T follicular helper cell (primary cell): ENCODE data around the gene ALDH1A3.
A peak's percentile ranks its signal among the peaks of the same experiment; 100 is the strongest.

ENCODE experiments used
- DNase-seq: peaks from one replicate; pipeline ENCODE4 v3.0.0-alpha.2; 2020; ENCODE audit warnings: low read depth

ALDH1A3 gene

GRCh38 chr15:100859970-100860828 is 19.4 kb upstream of the ALDH1A3 start:
- no peak for DNase-seq

- no peak for DNase-seq
Measured at GRCh38 chr15:100860829-100861510, 18.7 kb upstream of the ALDH1A3 start.

- no peak for DNase-seq
Measured at GRCh38 chr15:100861511-100861991, 18.1 kb upstream of the ALDH1A3 start.

- no peak for DNase-seq
Measured at GRCh38 chr15:100862162-100862561, 17.5 kb upstream of the ALDH1A3 start.

GRCh38 chr15:100863075-100863795 is 16.4 kb upstream of the ALDH1A3 start:
- no peak for DNase-seq

GRCh38 chr15:100863796-100864267 is 15.8 kb upstream of the ALDH1A3 start:
- DNase-seq = no peak

- DNase-seq = no peak
Measured at GRCh38 chr15:100866386-100867330, 13.0 kb upstream of the ALDH1A3 start.

GRCh38 chr15:100867433-100867832 is 12.2 kb upstream of the ALDH1A3 start:
- DNase-seq = no peak

- no peak for DNase-seq
Measured at GRCh38 chr15:100869151-100869999, 10.3 kb upstream of the ALDH1A3 start.

- peak; percentile 31 for DNase-seq
Measured at GRCh38 chr15:100873029-100873677, 6.5 kb upstream of the ALDH1A3 start.

- DNase-seq = no peak
Measured at GRCh38 chr15:100875495-100875894, 4.1 kb upstream of the ALDH1A3 start.

- no peak for DNase-seq
Measured at GRCh38 chr15:100875976-100876375, 3.7 kb upstream of the ALDH1A3 start.

- no peak for DNase-seq
Measured at GRCh38 chr15:100877551-100877950, 2.1 kb upstream of the ALDH1A3 start.

GRCh38 chr15:100878130-100878529 is 1.5 kb upstream of the ALDH1A3 start:
- no peak for DNase-seq

- no peak for DNase-seq
Measured at GRCh38 chr15:100878648-100879047, 983 bp upstream of the ALDH1A3 start.

- DNase-seq = no peak
Measured at GRCh38 chr15:100879061-100879463, 569 bp upstream of the ALDH1A3 start.

- DNase-seq = no peak
Measured at GRCh38 chr15:100880139-100880896, 687 bp downstream of the ALDH1A3 start.

GRCh38 chr15:100880897-100881242 is 1.2 kb downstream of the ALDH1A3 start:
- no peak for DNase-seq
